Measurements from ENCODE around the gene SPG7. TPM values are rescaled to one million over a fixed set of nuclear protein-coding genes. Genes with fewer than 3 reads are reported as not detected.
A peak's percentile ranks its signal among the peaks of the same experiment; 100 is the strongest.

The SPG7 gene
- total RNA-seq, 4 donors from 2014 or later, result 66.6 to 208 (median 144) TPM

DNA sequence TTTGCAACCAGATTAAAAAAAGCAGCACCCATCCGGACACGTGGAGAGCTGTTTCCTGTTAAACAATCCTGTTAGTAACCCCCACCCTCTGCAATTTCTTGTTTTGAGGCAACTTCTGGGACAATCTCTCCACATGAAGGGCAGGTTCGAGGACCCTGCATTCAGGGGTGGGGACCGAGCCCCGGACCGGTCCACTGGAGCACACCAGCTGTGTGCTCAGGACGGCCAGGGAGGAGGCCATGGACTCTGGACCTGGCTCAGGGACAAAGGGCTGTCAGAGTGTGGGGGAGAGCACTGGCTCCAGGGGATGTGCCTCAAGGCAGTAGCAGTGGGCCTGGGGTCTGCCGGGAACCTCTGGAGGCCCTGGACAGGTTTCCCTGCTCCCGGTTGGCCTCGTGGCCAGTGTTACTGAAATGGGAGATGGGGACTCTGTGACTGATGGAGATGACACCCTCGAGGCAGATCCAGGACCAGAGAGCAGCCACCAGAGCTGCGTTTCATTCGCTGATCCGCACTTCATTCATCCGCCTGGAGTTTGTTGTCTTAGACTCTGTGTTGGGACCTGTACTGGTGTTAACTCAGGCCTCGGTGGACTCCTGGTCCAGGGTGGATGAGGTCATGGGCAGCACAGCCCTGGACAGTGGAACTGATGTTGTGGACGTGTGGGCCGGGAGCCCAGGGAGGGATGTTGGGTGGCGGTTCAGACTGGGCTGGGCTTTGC is 64.4 kb downstream of the SPG7 start:
- DNase-seq, result no peak
- H3K36me3 ChIP-seq, result no peaks in the 10 kb centered on the region
- H3K27ac ChIP-seq, result no peak overlapping the region
- peaks cover 12 to 15% of the 10 kb centered on the region in 2 donors for H3K27me3 ChIP-seq
- peaks cover 0 to 18% of the 10 kb centered on the region in 2 donors for H3K4me1 ChIP-seq
- H3K4me3 ChIP-seq, result no peak overlapping the region
- no peaks in the 10 kb centered on the region for H3K9me3 ChIP-seq
- intact Hi-C loops (cut with DNase I; ENCODE audit: low total_unique reads), result no loop called here
- no peak for TF ChIP-seq POLR2A (IDR thresholded peaks at IDR 0.05)
- TF ChIP-seq, protein P1, sequence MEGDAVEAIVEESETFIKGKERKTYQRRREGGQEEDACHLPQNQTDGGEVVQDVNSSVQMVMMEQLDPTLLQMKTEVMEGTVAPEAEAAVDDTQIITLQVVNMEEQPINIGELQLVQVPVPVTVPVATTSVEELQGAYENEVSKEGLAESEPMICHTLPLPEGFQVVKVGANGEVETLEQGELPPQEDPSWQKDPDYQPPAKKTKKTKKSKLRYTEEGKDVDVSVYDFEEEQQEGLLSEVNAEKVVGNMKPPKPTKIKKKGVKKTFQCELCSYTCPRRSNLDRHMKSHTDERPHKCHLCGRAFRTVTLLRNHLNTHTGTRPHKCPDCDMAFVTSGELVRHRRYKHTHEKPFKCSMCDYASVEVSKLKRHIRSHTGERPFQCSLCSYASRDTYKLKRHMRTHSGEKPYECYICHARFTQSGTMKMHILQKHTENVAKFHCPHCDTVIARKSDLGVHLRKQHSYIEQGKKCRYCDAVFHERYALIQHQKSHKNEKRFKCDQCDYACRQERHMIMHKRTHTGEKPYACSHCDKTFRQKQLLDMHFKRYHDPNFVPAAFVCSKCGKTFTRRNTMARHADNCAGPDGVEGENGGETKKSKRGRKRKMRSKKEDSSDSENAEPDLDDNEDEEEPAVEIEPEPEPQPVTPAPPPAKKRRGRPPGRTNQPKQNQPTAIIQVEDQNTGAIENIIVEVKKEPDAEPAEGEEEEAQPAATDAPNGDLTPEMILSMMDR (IDR thresholded peaks at IDR 0.05), result no peak

DNA sequence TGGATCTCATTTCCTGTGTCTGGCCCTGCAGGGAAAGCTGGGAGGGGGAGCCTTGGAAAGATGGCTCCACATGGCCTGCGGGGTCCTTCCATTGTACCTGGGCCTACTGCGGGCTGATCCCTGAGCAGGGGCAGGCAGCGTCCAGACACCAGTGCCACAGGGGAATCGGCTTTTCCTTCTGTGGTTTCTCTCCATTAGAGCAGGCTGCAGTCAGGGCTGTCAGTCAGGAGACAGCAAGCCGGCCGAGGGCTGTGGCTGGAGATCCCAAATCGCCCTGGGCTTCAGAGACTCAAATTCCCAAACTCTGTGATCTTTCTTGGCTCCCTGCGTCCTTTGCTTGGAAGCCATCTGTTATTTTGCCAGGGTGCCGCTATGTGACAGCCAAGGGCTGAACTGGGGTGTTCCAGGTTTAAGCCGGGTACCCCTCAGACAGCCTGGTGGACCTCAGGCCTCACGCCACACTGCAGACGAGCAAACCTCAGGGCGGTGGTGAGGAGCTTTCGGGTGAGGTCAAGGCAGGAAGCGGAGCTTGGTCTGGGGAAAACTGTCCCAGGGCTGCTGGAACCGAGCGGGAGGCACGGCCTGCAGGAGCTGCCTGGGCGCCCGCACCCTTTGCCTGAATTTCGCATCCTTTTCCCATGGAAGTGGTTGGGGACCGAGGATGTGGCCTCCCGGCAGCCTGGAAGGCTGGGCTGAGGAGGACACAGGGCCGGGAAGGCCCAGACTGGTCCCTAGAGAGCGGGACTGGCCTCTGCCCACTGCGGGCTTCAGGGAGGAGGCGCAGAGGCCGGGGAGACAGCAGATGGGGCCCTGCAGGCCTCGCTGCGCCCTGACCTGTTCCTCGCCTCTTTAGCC is 65.8 kb downstream of the SPG7 start:
- no peaks in the 10 kb centered on the region for H3K9me3 ChIP-seq
- peaks cover 0 to 18% of the 10 kb centered on the region in 2 donors for H3K4me1 ChIP-seq
- DNase-seq, result no peak
- TF ChIP-seq POLR2A (IDR thresholded peaks at IDR 0.05), result no peak
- TF ChIP-seq, protein P1 (IDR thresholded peaks at IDR 0.05), result no peak
- intact Hi-C loops (cut with DNase I; ENCODE audit: low total_unique reads), result no loop called here
- no peak overlapping the region for H3K4me3 ChIP-seq
- H3K27me3 ChIP-seq, result peaks cover 12 to 15% of the 10 kb centered on the region in 2 donors
- H3K27ac ChIP-seq, result no peak overlapping the region
- no peaks in the 10 kb centered on the region for H3K36me3 ChIP-seq

DNA sequence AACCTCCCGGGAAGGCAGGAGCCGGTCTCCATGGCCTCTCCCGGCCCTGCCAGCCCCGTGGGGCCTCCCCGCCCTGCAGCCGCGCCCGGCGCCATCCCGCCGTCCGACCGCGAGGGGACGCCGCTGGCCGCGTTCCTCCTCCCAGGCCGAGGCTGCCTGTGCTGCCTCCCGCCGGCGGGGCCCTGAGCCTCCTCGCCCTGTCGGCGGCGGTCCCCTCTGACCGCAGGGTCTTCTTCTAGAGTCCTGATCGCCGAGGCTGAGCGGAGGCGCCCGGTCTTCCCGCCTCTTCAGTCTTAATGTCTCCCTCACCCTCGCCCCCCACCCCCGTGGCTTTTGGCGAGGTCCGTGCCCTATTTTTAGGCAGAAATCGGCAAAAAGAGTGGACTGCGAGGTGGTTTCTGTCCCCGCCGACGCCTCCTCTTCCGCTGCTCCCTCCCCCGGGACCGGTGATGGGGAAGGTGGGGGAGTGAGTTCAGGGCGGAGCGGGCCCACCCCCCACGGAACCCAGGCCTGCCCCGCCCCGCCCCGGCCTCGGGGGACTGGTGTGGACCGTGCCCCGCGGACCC is 66.6 kb downstream of the SPG7 start:
- no peak for DNase-seq

DNA sequence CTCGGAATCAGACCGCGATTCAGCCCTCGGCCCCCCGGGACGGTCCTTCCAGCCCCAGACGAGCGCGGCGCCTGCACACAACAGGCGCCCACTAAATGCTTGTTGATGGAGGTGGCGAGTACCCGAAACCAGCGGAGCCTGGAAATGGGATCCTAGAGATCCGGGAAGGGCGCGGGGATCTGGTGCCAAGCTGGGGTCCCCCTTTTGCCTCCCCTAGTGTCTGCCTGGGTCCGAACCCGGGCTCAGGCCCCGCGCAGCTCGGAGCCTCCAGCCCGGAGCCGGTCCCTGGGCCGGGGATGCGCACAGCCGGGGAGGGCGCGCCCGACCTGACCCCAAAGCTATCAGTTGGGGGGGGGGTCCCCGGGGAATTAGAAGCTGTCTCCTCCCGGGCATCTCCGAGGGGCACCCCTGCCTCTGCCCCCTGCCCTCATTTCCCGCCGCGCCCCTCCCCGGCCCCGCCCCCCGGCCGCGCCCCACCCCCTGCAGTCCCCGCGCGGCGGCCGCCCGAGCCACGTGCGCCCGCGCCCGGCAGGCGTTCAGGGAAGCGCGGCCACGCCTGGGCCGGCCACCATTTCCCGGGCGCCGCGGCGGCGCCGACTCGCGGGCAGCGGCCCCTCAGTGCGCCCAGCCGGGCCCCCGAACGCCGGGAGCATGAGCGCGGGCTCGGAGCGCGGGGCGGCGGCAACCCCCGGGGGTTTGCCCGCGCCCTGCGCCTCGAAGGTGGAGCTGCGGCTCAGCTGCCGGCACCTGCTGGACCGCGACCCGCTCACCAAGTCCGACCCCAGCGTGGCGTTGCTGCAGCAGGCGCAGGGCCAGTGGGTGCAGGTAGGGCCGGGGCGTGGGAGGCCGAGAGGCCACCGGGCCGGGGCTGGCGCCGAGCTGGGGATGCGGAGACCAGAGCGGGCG is 67.3 kb downstream of the SPG7 start, which contains the start of gene CPNE7:
Gene CPNE7 (plus strand): TSS at position 512 of the 906 bp plus-strand sequence. CDS start 140 bp downstream, at position 652.
- Histone ChIP-seq H3K36me3 (no peaks in the 10 kb centered on the region), H3K27me3 (peaks cover 12 to 15% of the 10 kb centered on the region in 2 donors), H3K27ac (no peak within 1 kb of the TSS), H3K4me3 (no peak within 1 kb of the TSS), H3K4me1 (peaks cover 0 to 18% of the 10 kb centered on the region in 2 donors), H3K9me3 (no peaks in the 10 kb centered on the region)
- no peak for DNase-seq
- no peak for TF ChIP-seq POLR2A (IDR thresholded peaks at IDR 0.05)
- TF ChIP-seq, protein P1 (IDR thresholded peaks at IDR 0.05), result no peak
- intact Hi-C loops (cut with DNase I; ENCODE audit: low total_unique reads), result no loop called here

More for the DNA sequence above, 66.6 kb downstream of the SPG7 start:
- intact Hi-C loops (cut with DNase I; ENCODE audit: low total_unique reads), result no loop called here
- Histone ChIP-seq H3K4me3 (no peak overlapping the region), H3K9me3 (no peaks in the 10 kb centered on the region), H3K4me1 (peaks cover 0 to 18% of the 10 kb centered on the region in 2 donors), H3K27ac (no peak overlapping the region), H3K27me3 (peaks cover 12 to 15% of the 10 kb centered on the region in 2 donors), H3K36me3 (no peaks in the 10 kb centered on the region)
- no peak for TF ChIP-seq POLR2A (IDR thresholded peaks at IDR 0.05)
- TF ChIP-seq, protein P1 (IDR thresholded peaks at IDR 0.05), result peak in 3 of 4 experiments; percentile 31 to 70 (median 56)
